Measurements from ENCODE around the gene ARPC5L.
A peak's percentile ranks its signal among the peaks of the same experiment; 100 is the strongest.

Gene ARPC5L

DNA sequence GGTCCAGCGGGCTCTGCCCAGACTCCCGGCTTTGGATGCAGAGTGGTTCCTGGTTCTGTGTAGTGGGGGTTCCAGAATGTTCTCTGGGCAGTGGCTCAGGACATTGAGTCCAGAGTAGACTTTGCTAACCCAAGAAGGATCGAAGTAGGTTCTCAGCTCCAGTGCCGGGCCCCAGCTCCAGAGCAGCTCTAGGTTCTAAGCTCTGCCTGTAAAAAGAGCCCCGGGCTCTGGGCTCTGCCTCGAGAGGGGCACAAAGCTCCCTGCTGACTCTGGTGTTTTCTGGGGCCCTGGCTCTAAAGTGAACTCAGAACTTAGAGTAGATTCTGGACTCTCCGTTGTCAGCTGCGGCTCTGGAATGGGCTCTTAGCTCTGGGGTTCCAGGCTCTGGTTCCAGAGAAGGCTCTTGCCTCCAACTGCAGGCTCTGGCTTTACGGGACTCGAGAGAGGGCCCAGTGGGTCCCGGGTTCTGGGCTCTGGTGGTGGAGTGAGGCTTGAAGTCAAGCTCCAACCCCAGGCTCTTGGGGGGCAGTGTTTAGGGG, 8.3 kb upstream of the ARPC5L start:
- TF ChIP-seq ZFX (IDR thresholded peaks at IDR 0.05), result no peak
- no peak for TF ChIP-seq CTCF (conservative IDR thresholded peaks at IDR 0.05)
- peak overlapping the region; percentile 17; the same call in 1 of the 2 replicates for H3K27ac ChIP-seq

DNA sequence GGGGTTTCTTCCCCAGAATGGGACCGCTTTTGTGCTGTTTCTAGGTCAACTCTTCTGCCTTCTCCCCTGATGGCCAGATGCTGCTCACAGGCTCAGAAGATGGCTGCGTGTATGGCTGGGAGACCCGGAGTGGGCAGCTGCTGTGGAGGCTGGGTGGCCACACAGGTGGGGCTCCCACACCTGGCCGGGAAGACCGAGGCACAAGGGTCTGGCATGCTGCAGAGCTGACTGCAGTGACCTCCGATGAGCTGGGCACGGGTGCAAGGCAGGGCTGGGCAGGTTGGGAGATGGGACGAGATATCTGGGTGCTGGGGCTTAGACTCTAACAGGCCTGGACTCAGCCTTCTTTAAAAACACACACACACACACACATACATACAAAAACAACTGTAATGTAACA, 7.8 kb upstream of the ARPC5L start:
- H3K27ac ChIP-seq, result no peak overlapping the region
- TF ChIP-seq ZFX (IDR thresholded peaks at IDR 0.05) (no peak), CTCF (conservative IDR thresholded peaks at IDR 0.05) (no peak)

DNA sequence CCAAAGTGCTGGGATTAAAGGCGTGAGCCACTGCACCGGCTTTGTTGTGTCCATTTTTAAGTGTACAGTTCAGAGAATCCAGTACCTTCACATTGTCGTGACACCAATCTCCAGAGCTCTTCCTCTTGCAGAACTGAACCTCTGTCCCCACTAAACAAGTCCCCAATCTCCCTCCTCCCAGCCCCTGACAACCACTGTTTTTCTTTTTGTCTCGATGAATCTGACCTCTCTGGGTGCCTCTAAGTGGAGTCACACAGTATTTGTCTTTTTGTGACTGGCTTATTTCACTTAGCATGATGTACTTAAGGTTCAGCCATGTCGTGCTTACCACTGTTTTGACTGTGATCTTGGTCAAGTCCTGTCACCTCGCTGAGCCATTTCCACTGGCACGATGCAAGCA, 7.1 kb upstream of the ARPC5L start:
- TF ChIP-seq ZFX (IDR thresholded peaks at IDR 0.05) (no peak), CTCF (conservative IDR thresholded peaks at IDR 0.05) (no peak)
- H3K27ac ChIP-seq, result no peak overlapping the region

DNA sequence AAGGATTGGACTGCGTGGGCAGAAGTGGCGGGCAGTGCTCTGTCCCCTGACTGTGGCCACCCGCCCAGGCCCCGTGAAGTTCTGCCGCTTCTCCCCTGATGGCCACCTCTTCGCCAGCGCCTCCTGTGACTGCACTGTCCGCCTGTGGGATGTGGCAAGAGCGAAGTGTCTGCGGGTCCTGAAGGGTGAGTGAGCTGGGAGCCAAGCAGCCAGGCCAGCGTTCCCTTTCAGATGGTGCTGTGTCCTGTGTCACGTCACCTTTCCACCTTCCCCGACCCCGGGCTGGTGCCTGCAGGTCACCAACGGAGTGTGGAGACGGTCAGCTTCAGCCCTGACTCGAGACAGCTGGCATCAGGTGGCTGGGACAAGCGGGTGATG, 6.4 kb upstream of the ARPC5L start:
- TF ChIP-seq CTCF (conservative IDR thresholded peaks at IDR 0.05) (no peak), ZFX (IDR thresholded peaks at IDR 0.05) (no peak)

DNA sequence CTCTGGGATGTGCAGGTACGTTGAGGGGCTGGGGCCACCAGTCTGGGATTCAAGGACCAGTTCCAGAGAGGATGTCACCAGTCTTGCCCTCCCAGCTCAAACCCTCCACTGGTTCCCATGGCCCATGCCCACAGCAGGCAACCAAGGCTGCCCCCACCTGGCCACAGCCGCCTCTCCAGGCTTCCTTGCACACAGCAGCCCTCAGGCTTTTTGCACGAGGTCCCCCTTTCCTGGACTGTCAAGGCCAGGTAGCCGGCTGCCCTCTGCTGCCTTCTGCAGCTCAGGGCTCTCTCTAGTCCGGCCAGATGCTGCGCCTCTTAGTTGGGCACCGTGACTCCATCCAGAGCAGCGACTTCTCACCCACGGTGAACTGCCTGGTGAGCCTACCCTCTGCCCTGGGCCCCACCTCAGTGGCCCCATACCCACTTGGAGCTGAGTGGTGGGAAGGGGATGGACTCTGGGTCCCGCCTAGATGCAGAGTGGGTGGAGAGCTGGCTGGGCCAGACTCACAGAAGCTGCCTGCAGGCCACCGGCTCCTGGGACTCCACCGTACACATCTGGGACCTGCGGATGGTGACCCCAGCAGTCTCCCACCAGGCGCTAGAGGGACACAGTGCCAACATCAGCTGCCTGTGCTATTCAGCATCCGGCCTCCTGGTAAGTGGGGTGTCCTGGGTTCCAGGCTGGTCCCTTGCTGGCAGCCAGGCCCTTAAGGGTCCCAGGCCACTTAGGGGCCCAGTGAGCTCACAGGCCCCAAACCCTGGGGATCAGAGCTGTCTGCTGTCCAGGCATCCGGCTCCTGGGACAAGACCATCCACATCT, 5.8 kb upstream of the ARPC5L start:
- no peak overlapping the region for H3K27ac ChIP-seq
- TF ChIP-seq ZFX (IDR thresholded peaks at IDR 0.05) (no peak), CTCF (conservative IDR thresholded peaks at IDR 0.05) (peak; percentile 56)

More for the DNA sequence above, 6.4 kb upstream of the ARPC5L start:
- no peak overlapping the region for H3K27ac ChIP-seq

GRCh38 chr9:124857533-124858162, 4.3 kb upstream of the ARPC5L start:
- no peak overlapping the region for H3K27ac ChIP-seq
- TF ChIP-seq CTCF (conservative IDR thresholded peaks at IDR 0.05), result no peak
- TF ChIP-seq ZFX (IDR thresholded peaks at IDR 0.05), result no peak
